Stomach (tissue), 4 donors: ENCODE measurements around the gene PALM3.

Experiments
- EP300 ChIP-seq: sonication (generic); formaldehyde crosslinking; IDR thresholded peaks from one replicate; pipeline ENCODE4 v1.6.1; 2017; ENCODE audit warnings: antibody characterized with exemption
- POLR2A ChIP-seq, 4 donors: fragments of 450-650 bp; IDR thresholded peaks; one replicate each; pipeline ENCODE4 v1.6.1; 2016; ENCODE audit warnings: antibody characterized with exemption in 4 of 4, control low read depth in 2 of 4, mild to moderate bottlenecking in 1 of 4, moderate library complexity in 1 of 4
- TF ChIP-seq, protein P1 (sequence below), 7 experiments: fragments of 450-650 bp in 4 of 7; fragments of 200-600 bp in 3 of 7; sonication (generic) in 3 of 7; IDR thresholded peaks; one replicate each; pipeline ENCODE4 v1.5.1; 2016 to 2019; ENCODE audit warnings: antibody characterized with exemption in 7 of 7, control low read depth in 2 of 7, mild to moderate bottlenecking in 1 of 7

- TF ChIP-seq, protein P1, sequence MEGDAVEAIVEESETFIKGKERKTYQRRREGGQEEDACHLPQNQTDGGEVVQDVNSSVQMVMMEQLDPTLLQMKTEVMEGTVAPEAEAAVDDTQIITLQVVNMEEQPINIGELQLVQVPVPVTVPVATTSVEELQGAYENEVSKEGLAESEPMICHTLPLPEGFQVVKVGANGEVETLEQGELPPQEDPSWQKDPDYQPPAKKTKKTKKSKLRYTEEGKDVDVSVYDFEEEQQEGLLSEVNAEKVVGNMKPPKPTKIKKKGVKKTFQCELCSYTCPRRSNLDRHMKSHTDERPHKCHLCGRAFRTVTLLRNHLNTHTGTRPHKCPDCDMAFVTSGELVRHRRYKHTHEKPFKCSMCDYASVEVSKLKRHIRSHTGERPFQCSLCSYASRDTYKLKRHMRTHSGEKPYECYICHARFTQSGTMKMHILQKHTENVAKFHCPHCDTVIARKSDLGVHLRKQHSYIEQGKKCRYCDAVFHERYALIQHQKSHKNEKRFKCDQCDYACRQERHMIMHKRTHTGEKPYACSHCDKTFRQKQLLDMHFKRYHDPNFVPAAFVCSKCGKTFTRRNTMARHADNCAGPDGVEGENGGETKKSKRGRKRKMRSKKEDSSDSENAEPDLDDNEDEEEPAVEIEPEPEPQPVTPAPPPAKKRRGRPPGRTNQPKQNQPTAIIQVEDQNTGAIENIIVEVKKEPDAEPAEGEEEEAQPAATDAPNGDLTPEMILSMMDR (IDR thresholded peaks at IDR 0.05), result no peak
- TF ChIP-seq EP300 (no peak), POLR2A (IDR thresholded peaks at IDR 0.05) (no peak)
Measured at GRCh38 chr19:14055396-14055795, 6.5 kb downstream of the PALM3 start.
